HEK293 (cell line): ENCODE data around the gene RGS4.

ENCODE experiments used
- BCL11B ChIP-seq: fragments of 450-650 bp; formaldehyde crosslinking; IDR thresholded peaks from 2 replicates; pipeline ENCODE4 v1.5.1; 2016; ENCODE audit warnings: low read depth, missing biosample characterization, missing genetic modification characterization
- CTCF ChIP-seq: fragments of 450-650 bp; formaldehyde crosslinking; IDR thresholded peaks from 2 replicates; pipeline ENCODE4 v1.5.1; 2016; ENCODE audit warnings: missing biosample characterization, missing genetic modification characterization
- PRDM4 ChIP-seq: fragments of 450-650 bp; formaldehyde crosslinking; IDR thresholded peaks from 2 replicates; pipeline ENCODE4 v1.5.1; 2017; ENCODE audit warnings: missing biosample characterization, missing genetic modification characterization
- YY1 ChIP-seq: fragments of 450-650 bp; formaldehyde crosslinking; IDR thresholded peaks from 2 replicates; pipeline ENCODE4 v1.5.1; 2018; ENCODE audit warnings: missing biosample characterization, missing genetic modification characterization
- YY2 ChIP-seq: fragments of 450-650 bp; formaldehyde crosslinking; IDR thresholded peaks from 2 replicates; pipeline ENCODE4 v1.5.1; 2016; ENCODE audit warnings: missing biosample characterization, missing genetic modification characterization
- ZNF24 ChIP-seq: fragments of 450-650 bp; formaldehyde crosslinking; IDR thresholded peaks from 2 replicates; pipeline ENCODE4 v1.5.1; 2016; ENCODE audit warnings: missing biosample characterization, missing genetic modification characterization
- ZNF311 ChIP-seq: fragments of 450-650 bp; formaldehyde crosslinking; IDR thresholded peaks from 2 replicates; pipeline ENCODE4 v1.5.1; 2017; ENCODE audit warnings: missing biosample characterization, missing genetic modification characterization, borderline replicate concordance
- ZNF544 ChIP-seq: fragments of 450-650 bp; formaldehyde crosslinking; IDR thresholded peaks from 2 replicates; pipeline ENCODE4 v1.5.0; 2017; ENCODE audit warnings: missing biosample characterization, missing genetic modification characterization
- ZNF610 ChIP-seq: fragments of 450-650 bp; formaldehyde crosslinking; IDR thresholded peaks from 2 replicates; pipeline ENCODE4 v1.5.1; 2016; ENCODE audit warnings: missing biosample characterization, missing genetic modification characterization, borderline replicate concordance
- ZNF623 ChIP-seq: fragments of 450-650 bp; formaldehyde crosslinking; IDR thresholded peaks from 2 replicates; pipeline ENCODE4 v1.5.1; 2016; ENCODE audit warnings: missing biosample characterization, missing genetic modification characterization
- ZNF843 ChIP-seq: fragments of 450-650 bp; formaldehyde crosslinking; IDR thresholded peaks from 2 replicates; pipeline ENCODE4 v1.5.1; 2016; ENCODE audit warnings: missing biosample characterization, missing genetic modification characterization
- ZXDB ChIP-seq: fragments of 450-650 bp; formaldehyde crosslinking; IDR thresholded peaks from 2 replicates; pipeline ENCODE4 v1.5.1; 2016; ENCODE audit warnings: missing biosample characterization, missing genetic modification characterization
- TF ChIP-seq, protein P1 (sequence below): fragments of 450-650 bp; formaldehyde crosslinking; IDR thresholded peaks from 2 replicates; pipeline ENCODE4 v1.5.1; 2016; ENCODE audit warnings: missing biosample characterization, missing genetic modification characterization, low read depth
- TF ChIP-seq, protein P2 (sequence below): fragments of 450-650 bp; formaldehyde crosslinking; IDR thresholded peaks from 2 replicates; pipeline ENCODE4 v1.5.1; 2016; ENCODE audit warnings: missing biosample characterization, missing genetic modification characterization

- TF ChIP-seq ZNF544 (tag by site-specific recombination) (no peak), CTCF (tag by site-specific recombination) (no peak), ZNF843 (tag by site-specific recombination) (no peak), YY1 (tag by site-specific recombination) (no peak), ZXDB (tag by site-specific recombination) (no peak), ZNF610 (no peak), ZNF623 (tag by site-specific recombination) (no peak), PRDM4 (tag by site-specific recombination) (no peak), YY2 (no peak), ZNF24 (no peak), ZNF311 (tag by site-specific recombination) (no peak), BCL11B (tag by site-specific recombination) (no peak)
- TF ChIP-seq, protein P1, sequence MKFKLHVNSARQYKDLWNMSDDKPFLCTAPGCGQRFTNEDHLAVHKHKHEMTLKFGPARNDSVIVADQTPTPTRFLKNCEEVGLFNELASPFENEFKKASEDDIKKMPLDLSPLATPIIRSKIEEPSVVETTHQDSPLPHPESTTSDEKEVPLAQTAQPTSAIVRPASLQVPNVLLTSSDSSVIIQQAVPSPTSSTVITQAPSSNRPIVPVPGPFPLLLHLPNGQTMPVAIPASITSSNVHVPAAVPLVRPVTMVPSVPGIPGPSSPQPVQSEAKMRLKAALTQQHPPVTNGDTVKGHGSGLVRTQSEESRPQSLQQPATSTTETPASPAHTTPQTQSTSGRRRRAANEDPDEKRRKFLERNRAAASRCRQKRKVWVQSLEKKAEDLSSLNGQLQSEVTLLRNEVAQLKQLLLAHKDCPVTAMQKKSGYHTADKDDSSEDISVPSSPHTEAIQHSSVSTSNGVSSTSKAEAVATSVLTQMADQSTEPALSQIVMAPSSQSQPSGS = no peak
- TF ChIP-seq, protein P2, sequence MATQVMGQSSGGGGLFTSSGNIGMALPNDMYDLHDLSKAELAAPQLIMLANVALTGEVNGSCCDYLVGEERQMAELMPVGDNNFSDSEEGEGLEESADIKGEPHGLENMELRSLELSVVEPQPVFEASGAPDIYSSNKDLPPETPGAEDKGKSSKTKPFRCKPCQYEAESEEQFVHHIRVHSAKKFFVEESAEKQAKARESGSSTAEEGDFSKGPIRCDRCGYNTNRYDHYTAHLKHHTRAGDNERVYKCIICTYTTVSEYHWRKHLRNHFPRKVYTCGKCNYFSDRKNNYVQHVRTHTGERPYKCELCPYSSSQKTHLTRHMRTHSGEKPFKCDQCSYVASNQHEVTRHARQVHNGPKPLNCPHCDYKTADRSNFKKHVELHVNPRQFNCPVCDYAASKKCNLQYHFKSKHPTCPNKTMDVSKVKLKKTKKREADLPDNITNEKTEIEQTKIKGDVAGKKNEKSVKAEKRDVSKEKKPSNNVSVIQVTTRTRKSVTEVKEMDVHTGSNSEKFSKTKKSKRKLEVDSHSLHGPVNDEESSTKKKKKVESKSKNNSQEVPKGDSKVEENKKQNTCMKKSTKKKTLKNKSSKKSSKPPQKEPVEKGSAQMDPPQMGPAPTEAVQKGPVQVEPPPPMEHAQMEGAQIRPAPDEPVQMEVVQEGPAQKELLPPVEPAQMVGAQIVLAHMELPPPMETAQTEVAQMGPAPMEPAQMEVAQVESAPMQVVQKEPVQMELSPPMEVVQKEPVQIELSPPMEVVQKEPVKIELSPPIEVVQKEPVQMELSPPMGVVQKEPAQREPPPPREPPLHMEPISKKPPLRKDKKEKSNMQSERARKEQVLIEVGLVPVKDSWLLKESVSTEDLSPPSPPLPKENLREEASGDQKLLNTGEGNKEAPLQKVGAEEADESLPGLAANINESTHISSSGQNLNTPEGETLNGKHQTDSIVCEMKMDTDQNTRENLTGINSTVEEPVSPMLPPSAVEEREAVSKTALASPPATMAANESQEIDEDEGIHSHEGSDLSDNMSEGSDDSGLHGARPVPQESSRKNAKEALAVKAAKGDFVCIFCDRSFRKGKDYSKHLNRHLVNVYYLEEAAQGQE (tag by site-specific recombination) = no peak
Measured at GRCh38 chr1:163085041-163085903, 16.1 kb downstream of the RGS4 start.
